SK-N-SH treated with all-trans-retinoic acid at 6 μM for 48 hours (cell line): ENCODE data around the gene PUM2.
A peak's percentile ranks its signal among the peaks of the same experiment; 100 is the strongest.

Experiments
- ATAC-seq: fragments of 200-7000 bp; cut with Tn5 transposase; 3 replicates; pipeline ENCODE4 v1.9.1; 2020; ENCODE audit warnings: mild to moderate bottlenecking, moderate library complexity
- ARNTL ChIP-seq: fragments of 450-650 bp; formaldehyde crosslinking; IDR thresholded peaks from 2 replicates; pipeline ENCODE4 v1.5.0; 2020; ENCODE audit warnings: low read depth, mild to moderate bottlenecking, moderate library complexity, borderline replicate concordance
- BACH2 ChIP-seq: fragments of 250-450 bp; sonication (Bioruptor Pico); IDR thresholded peaks from 2 replicates; pipeline ENCODE4 v1.9.0; 2021; ENCODE audit warnings: mild to moderate bottlenecking, borderline replicate concordance
- CREB5 ChIP-seq: fragments of 250-450 bp; sonication (Bioruptor Pico); IDR thresholded peaks from 2 replicates; pipeline ENCODE4 v1.5.1; 2020; ENCODE audit warnings: low read depth, mild to moderate bottlenecking, moderate library complexity
- CSDC2 ChIP-seq: fragments of 250-450 bp; sonication (Bioruptor Pico); IDR thresholded peaks from 2 replicates; pipeline ENCODE4 v1.5.0; 2020; ENCODE audit warnings: mild to moderate bottlenecking, moderate library complexity
- ESRRG ChIP-seq: fragments of 250-450 bp; sonication (Bioruptor Pico); IDR thresholded peaks from 2 replicates; pipeline ENCODE4 v1.6.1; 2021; ENCODE audit warnings: mild to moderate bottlenecking
- GLIS3 ChIP-seq: fragments of 250-450 bp; sonication (Bioruptor Pico); IDR thresholded peaks from 2 replicates; pipeline ENCODE4 v1.5.0; 2020; ENCODE audit warnings: mild to moderate bottlenecking, moderate library complexity
- ISL1 ChIP-seq: fragments of 250-450 bp; sonication (Bioruptor Pico); IDR thresholded peaks from 2 replicates; pipeline ENCODE4 v2.1.2; 2022; ENCODE audit warnings: mild to moderate bottlenecking, moderate library complexity
- OSR1 ChIP-seq: fragments of 250-450 bp; sonication (Bioruptor Pico); IDR thresholded peaks from 2 replicates; pipeline ENCODE4 v1.8.0; 2022; ENCODE audit warnings: moderate library complexity, mild to moderate bottlenecking, inconsistent platforms
- PATZ1 ChIP-seq: fragments of 250-450 bp; sonication (Bioruptor Pico); IDR thresholded peaks from 2 replicates; pipeline ENCODE4 v1.8.0; 2020; ENCODE audit warnings: mild to moderate bottlenecking, moderate library complexity, borderline replicate concordance
- POU6F1 ChIP-seq: fragments of 250-450 bp; sonication (Bioruptor Pico); IDR thresholded peaks from 2 replicates; pipeline ENCODE4 v1.8.0; 2021; ENCODE audit warnings: low read depth, mild to moderate bottlenecking, moderate library complexity, borderline replicate concordance
- SNAI2 ChIP-seq: fragments of 250-450 bp; sonication (Bioruptor Pico); IDR thresholded peaks from 2 replicates; pipeline ENCODE4 v1.5.0; 2020; ENCODE audit warnings: mild to moderate bottlenecking, moderate library complexity
- TCF4 ChIP-seq: fragments of 250-450 bp; sonication (Bioruptor Pico); IDR thresholded peaks from 2 replicates; pipeline ENCODE4 v1.8.0; 2021; ENCODE audit warnings: mild to moderate bottlenecking, moderate library complexity, borderline replicate concordance
- TOX ChIP-seq: fragments of 250-450 bp; sonication (Bioruptor Pico); IDR thresholded peaks from 2 replicates; pipeline ENCODE4 v1.8.0; 2021; ENCODE audit warnings: mild to moderate bottlenecking, moderate library complexity, borderline replicate concordance
- TSHZ2 ChIP-seq: fragments of 250-450 bp; sonication (Bioruptor Pico); IDR thresholded peaks from 2 replicates; pipeline ENCODE4 v1.5.0; 2020; ENCODE audit warnings: mild to moderate bottlenecking, moderate library complexity
- ZC3H10 ChIP-seq: fragments of 250-450 bp; sonication (Bioruptor Pico); IDR thresholded peaks from 2 replicates; pipeline ENCODE4 v1.5.1; 2021; ENCODE audit warnings: mild to moderate bottlenecking, moderate library complexity
- ZFP30 ChIP-seq: fragments of 450-650 bp; formaldehyde crosslinking; IDR thresholded peaks from 2 replicates; pipeline ENCODE4 v1.5.0; 2022; ENCODE audit warnings: mild to moderate bottlenecking, moderate library complexity
- ZNF70 ChIP-seq: fragments of 450-650 bp; formaldehyde crosslinking; IDR thresholded peaks from 2 replicates; pipeline ENCODE4 v1.5.0; 2020; ENCODE audit warnings: mild to moderate bottlenecking, moderate library complexity
- ZNF8 ChIP-seq: fragments of 450-650 bp; formaldehyde crosslinking; IDR thresholded peaks from 2 replicates; pipeline ENCODE4 v1.5.0; 2020; ENCODE audit warnings: mild to moderate bottlenecking, moderate library complexity

PUM2 gene

GRCh38 chr2:20232837-20233207 is 117.8 kb downstream of the PUM2 start:
- TF ChIP-seq TOX (CRISPR knock-in tag) (no peak), ZNF70 (no peak), TSHZ2 (CRISPR knock-in tag) (no peak), PATZ1 (CRISPR knock-in tag) (no peak), BACH2 (no peak), ISL1 (CRISPR knock-in tag) (no peak), GLIS3 (no peak), SNAI2 (CRISPR knock-in tag) (no peak), CREB5 (CRISPR knock-in tag) (no peak)
- no peak for ATAC-seq

- peak; percentile 78 for ATAC-seq
Observed at GRCh38 chr2:20231598-20232026, 119.0 kb downstream of the PUM2 start.

More at GRCh38 chr2:20231598-20232026, 119.0 kb downstream of the PUM2 start:
- TF ChIP-seq CREB5 (CRISPR knock-in tag) (no peak), ESRRG (CRISPR knock-in tag) (no peak), SNAI2 (CRISPR knock-in tag) (no peak), ISL1 (CRISPR knock-in tag) (no peak), OSR1 (no peak), PATZ1 (CRISPR knock-in tag) (no peak), TSHZ2 (CRISPR knock-in tag) (no peak), ARNTL (CRISPR knock-in tag) (no peak), GLIS3 (no peak), ZC3H10 (no peak), ZNF70 (no peak), ZFP30 (CRISPR knock-in tag) (no peak), CSDC2 (no peak), TCF4 (CRISPR knock-in tag) (no peak), ZNF8 (CRISPR knock-in tag) (no peak), POU6F1 (CRISPR knock-in tag) (no peak)
- TF ChIP-seq, all 23 proteins: peak for 0
